Measurements from ENCODE around the gene ZNF768. TPM values are rescaled to one million over a fixed set of nuclear protein-coding genes. Genes with fewer than 3 reads are reported as not detected.

ZNF768 gene
- total RNA-seq, 1 experiment from 2014 or later, result 68.3 TPM

- intact Hi-C loops (cut with micrococcal nuclease; ENCODE audit: unreplicated experiment) (loop anchor here (10.0 kb wide), 1 partner anchor 83 kb away; the partner anchor contains the start of gene SEPHS2), in situ Hi-C loops (cut with HindIII; ENCODE audit: low pct_unique_long_range_greater_than_20kb, low sequenced_read_pairs) (no loop called here)
- Histone ChIP-seq H3K36me3 (ENCODE audit: control insufficient read depth, insufficient read depth, low read length) (no peaks in the 10 kb centered on the region), H3K4me3 (ENCODE audit: low read depth in 2 of 2, low read length in 2 of 2) (peak overlapping the region; percentile 44 to 69), H3K9me3 (ENCODE audit: control insufficient read depth, insufficient read depth, low read depth, low read length) (no peaks in the 10 kb centered on the region), H3K4me1 (ENCODE audit: control insufficient read depth, insufficient read depth, low read length) (peaks cover 17% of the 10 kb centered on the region), H3K27ac (ENCODE audit: low read length) (peak overlapping the region; percentile 97), H3K27me3 (ENCODE audit: control insufficient read depth, insufficient read depth, low read length) (no peaks in the 10 kb centered on the region)
- no peak; the same call in 1 of the 2 replicates for ATAC-seq
- POLR2A ChIA-PET, result no interaction called here
- TF ChIP-seq POLR2AphosphoS5 (IDR thresholded peaks at IDR 0.05; ENCODE audit: low read depth, low read length), result no peak
- no peak for TF ChIP-seq SIN3A (IDR thresholded peaks at IDR 0.05; ENCODE audit: borderline replicate concordance, insufficient read depth, low read depth, low read length)
- no peak for DNase-seq (ENCODE audit: low read depth, low spot score)
- no TSS peak for BruUV-seq (replicated peaks)
- CTCF ChIA-PET, result no interaction called here
Observed at GRCh38 chr16:30527635-30528178, 1.3 kb upstream of the ZNF768 start.

GRCh38 chr16:30526823-30527634, 663 bp upstream of the ZNF768 start:
- Histone ChIP-seq H3K4me3 (ENCODE audit: low read depth in 2 of 2, low read length in 2 of 2) (peak overlapping the region; percentile 69 to 74), H3K27ac (ENCODE audit: low read length) (peak overlapping the region; percentile 97), H3K4me1 (ENCODE audit: control insufficient read depth, insufficient read depth, low read length) (peaks cover 17% of the 10 kb centered on the region), H3K9me3 (ENCODE audit: control insufficient read depth, insufficient read depth, low read depth, low read length) (no peaks in the 10 kb centered on the region), H3K36me3 (ENCODE audit: control insufficient read depth, insufficient read depth, low read length) (no peaks in the 10 kb centered on the region), H3K27me3 (ENCODE audit: control insufficient read depth, insufficient read depth, low read length) (no peaks in the 10 kb centered on the region)
- ChIA-PET CTCF (interaction anchor here (0.5 kb wide), 1 partner anchor 78 kb away, joined by 3 read pairs; no protein-coding TSS in a partner anchor), POLR2A (no interaction called here)
- in situ Hi-C loops (cut with HindIII; ENCODE audit: low pct_unique_long_range_greater_than_20kb, low sequenced_read_pairs), result no loop called here
- TF ChIP-seq CTCF (IDR thresholded peaks at IDR 0.05) (no peak), SIN3A (IDR thresholded peaks at IDR 0.05; ENCODE audit: borderline replicate concordance, insufficient read depth, low read depth, low read length) (peak; percentile 27; the same call in 1 of the 2 replicates), POLR2AphosphoS5 (IDR thresholded peaks at IDR 0.05; ENCODE audit: low read depth, low read length) (peak; percentile 89), TCF7L2 (IDR thresholded peaks at IDR 0.05; ENCODE audit: low read depth, low read length) (0 out of 2 replicates have a peak, but pooled peaks have one; percentile 16), REST (IDR thresholded peaks at IDR 0.05; ENCODE audit: insufficient read depth in 1 of 2, low read depth in 2 of 2, low read length in 1 of 2) (no peak)
- ATAC-seq (peak; percentile 95), DNase-seq (ENCODE audit: low read depth, low spot score) (peak; percentile 82)
- BruUV-seq (replicated peaks), result no TSS peak
- intact Hi-C loops (cut with micrococcal nuclease; ENCODE audit: unreplicated experiment), result loop anchor here (10.0 kb wide), 1 partner anchor 82 kb away; the partner anchor contains the start of gene SEPHS2
